Measurements from ENCODE around the gene GNAT2. TPM values are rescaled to one million over a fixed set of nuclear protein-coding genes. Genes with fewer than 3 reads are reported as not detected.

Gene GNAT2
- total RNA-seq, 1 donor from 2014 or later, result not detected

DNA sequence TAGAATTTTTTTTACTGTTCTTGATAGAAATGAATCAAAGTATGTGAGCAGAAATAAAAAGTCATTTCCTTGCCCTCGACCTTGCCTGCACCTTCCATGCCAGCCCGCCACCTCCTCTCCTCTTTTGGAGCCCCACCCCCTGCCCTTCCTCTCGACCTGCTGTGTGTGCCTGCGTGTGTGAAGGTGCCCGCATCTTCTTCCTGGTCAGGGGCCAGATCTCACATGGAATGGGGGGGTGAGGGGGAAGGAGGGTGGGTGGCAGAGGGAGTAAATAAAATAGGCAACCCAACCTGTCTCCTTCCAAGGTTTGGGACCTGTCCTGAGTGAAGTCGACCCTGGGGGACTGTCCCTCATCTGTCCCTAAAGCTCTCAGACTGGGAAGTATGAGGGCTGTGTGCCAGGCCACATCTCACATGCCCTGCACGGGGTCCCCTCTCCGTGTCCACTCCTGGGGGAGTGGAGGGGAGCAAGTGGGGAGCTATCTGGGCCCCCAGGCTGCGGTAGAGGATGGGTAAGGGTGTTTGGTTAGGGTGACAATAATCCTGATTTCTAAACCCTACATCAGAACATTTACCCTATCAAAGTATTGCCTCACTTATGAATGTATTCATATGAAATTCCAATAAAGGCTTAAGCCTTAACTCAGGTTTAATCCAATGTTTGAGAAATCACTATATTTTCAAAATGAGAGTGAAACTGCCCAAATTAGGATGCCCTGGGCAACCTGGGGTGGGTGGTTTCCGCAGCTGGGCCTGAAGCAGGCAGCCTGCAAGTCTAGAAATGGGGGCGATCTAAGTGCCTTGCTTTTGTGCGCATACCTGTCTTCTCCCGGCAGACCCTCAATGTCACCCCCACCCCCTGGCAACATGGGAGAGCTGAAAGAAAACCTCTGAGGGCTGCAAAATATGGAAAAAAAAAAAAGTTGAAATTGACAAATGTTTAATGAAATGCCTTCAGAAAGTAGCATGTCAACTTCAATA is 15.6 kb upstream of the GNAT2 start:
- H3K27ac Mint-ChIP-seq (ENCODE audit: unreplicated experiment), result no peak overlapping the region
- H3K36me3 Mint-ChIP-seq (ENCODE audit: unreplicated experiment), result peaks cover 12% of the 10 kb centered on the region
- no peaks in the 10 kb centered on the region for H3K9me3 Mint-ChIP-seq (ENCODE audit: unreplicated experiment)
- H3K4me1 Mint-ChIP-seq (ENCODE audit: unreplicated experiment), result peaks cover 12% of the 10 kb centered on the region
- H3K4me3 Mint-ChIP-seq (ENCODE audit: unreplicated experiment), result no peak overlapping the region
- no peak for DNase-seq (ENCODE audit: extremely low spot score, unreplicated experiment)
- TF ChIP-seq, protein P1, sequence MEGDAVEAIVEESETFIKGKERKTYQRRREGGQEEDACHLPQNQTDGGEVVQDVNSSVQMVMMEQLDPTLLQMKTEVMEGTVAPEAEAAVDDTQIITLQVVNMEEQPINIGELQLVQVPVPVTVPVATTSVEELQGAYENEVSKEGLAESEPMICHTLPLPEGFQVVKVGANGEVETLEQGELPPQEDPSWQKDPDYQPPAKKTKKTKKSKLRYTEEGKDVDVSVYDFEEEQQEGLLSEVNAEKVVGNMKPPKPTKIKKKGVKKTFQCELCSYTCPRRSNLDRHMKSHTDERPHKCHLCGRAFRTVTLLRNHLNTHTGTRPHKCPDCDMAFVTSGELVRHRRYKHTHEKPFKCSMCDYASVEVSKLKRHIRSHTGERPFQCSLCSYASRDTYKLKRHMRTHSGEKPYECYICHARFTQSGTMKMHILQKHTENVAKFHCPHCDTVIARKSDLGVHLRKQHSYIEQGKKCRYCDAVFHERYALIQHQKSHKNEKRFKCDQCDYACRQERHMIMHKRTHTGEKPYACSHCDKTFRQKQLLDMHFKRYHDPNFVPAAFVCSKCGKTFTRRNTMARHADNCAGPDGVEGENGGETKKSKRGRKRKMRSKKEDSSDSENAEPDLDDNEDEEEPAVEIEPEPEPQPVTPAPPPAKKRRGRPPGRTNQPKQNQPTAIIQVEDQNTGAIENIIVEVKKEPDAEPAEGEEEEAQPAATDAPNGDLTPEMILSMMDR (IDR thresholded peaks at IDR 0.05), result no peak
- no peaks in the 10 kb centered on the region for H3K27me3 Mint-ChIP-seq (ENCODE audit: unreplicated experiment)

DNA sequence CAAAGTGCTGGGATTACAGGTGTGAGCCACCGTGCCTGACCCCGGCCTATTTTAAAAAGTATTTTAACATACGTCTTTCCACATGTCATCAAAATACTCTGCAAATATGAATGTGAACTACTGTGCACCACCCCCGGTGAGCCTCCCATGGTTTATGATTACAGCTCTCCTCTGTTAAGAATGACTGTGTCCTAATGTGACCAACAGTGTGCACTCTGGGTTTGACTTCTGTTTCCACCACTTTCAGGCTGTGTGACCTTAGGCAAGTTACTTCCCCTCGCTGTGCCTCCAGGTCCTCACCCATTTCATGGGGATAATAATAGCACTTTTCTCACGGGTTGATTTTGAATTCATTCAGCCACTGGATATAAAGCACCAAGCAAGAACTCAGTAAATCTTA is 14.9 kb upstream of the GNAT2 start:
- H3K27ac Mint-ChIP-seq (ENCODE audit: unreplicated experiment), result no peak overlapping the region
- TF ChIP-seq, protein P1 (IDR thresholded peaks at IDR 0.05), result no peak
- no peaks in the 10 kb centered on the region for H3K9me3 Mint-ChIP-seq (ENCODE audit: unreplicated experiment)
- peaks cover 18% of the 10 kb centered on the region for H3K36me3 Mint-ChIP-seq (ENCODE audit: unreplicated experiment)
- DNase-seq (ENCODE audit: extremely low spot score, unreplicated experiment), result no peak
- no peak overlapping the region for H3K4me3 Mint-ChIP-seq (ENCODE audit: unreplicated experiment)
- no peaks in the 10 kb centered on the region for H3K27me3 Mint-ChIP-seq (ENCODE audit: unreplicated experiment)
- H3K4me1 Mint-ChIP-seq (ENCODE audit: unreplicated experiment), result peaks cover 12% of the 10 kb centered on the region

DNA sequence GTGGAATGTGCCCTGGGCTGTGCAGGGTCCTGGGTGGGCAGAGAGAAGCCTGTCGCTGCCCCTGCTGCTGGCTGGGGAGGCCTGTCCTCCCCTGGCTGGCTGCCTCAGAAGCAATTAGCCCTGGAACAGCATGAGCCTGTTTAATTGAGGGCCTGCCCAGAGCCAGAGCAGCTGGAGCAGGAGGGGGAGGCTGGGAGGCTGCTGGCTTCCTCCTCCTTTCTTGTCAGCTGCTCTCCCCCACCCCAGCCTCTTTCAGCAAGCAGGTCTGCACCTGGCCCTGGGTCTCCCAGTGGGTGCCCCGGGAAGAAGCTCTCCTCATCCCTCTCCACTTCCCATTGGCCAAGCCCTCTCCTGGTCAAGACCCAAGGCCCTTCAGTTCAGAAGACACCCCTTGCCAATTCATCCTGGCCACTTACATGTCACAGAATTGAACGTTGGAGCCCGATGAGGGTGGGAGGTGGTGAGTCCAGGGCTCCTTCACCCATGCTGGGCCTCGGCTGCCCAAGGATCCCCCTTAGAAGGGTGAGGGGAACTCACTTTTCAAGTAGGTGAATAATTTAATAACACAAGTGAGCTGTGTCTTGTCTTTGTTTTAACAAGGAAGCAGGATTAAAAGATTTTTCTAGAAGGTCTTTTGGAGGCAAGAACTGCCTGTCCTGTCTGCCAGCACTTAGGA is 13.4 kb upstream of the GNAT2 start:
- Mint-ChIP-seq H3K27me3 (ENCODE audit: unreplicated experiment) (no peaks in the 10 kb centered on the region), H3K36me3 (ENCODE audit: unreplicated experiment) (peaks cover 26% of the 10 kb centered on the region), H3K9me3 (ENCODE audit: unreplicated experiment) (no peaks in the 10 kb centered on the region), H3K27ac (ENCODE audit: unreplicated experiment) (no peak overlapping the region), H3K4me3 (ENCODE audit: unreplicated experiment) (no peak overlapping the region), H3K4me1 (ENCODE audit: unreplicated experiment) (peaks cover 12% of the 10 kb centered on the region)
- no peak for DNase-seq (ENCODE audit: extremely low spot score, unreplicated experiment)
- TF ChIP-seq, protein P1 (IDR thresholded peaks at IDR 0.05), result no peak

DNA sequence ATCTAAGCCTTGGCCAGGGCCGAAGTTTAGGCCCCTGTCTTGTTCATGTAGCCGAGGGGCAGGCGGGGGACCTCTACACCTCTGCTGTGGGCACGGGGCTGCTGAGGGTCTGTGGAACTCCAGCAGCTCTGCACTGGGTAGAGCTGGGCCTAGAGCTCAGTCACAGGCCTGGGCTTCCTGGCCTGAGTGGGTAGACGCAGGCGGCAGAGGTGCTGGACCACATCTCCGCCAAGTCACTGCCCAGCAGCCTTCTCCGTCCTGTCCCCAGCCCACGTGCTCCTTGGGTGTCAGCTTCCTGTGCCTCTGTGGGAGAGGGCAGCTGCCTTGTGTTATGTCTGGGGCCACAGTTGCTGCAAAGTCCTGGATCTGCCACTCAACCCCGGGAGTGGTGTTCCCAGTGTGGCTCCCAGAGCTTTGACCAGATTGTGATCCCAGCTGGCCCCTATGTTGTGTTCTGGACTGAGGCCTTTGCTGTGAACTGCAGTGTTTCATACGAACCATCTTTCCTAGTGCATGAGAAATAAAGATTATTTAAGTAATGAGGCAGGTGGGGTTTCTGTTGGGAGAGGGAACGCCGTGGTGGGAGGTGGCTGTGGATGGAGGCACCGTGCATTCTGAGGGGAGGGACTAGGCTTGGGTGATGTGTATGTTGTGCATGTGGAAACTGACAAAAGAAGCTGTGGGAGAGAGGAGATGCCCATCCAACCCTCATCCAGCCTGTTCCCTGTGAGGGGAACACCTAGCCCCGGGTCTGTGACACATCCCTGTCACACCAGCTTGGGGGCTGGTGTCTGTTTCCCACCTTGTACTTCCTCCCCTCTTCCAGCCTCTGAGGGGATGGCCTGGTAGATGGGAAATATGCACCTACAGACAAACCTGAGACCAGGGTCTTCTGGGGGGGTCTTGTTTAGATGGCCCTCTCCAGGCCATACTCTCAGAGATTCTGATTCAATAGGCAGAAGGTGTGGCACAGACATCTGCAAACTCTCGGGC is 12.4 kb upstream of the GNAT2 start:
- H3K9me3 Mint-ChIP-seq (ENCODE audit: unreplicated experiment), result no peaks in the 10 kb centered on the region
- no peak overlapping the region for H3K27ac Mint-ChIP-seq (ENCODE audit: unreplicated experiment)
- TF ChIP-seq, protein P1 (IDR thresholded peaks at IDR 0.05), result no peak
- no peak overlapping the region for H3K4me3 Mint-ChIP-seq (ENCODE audit: unreplicated experiment)
- DNase-seq (ENCODE audit: extremely low spot score, unreplicated experiment), result peak; percentile 77
- H3K4me1 Mint-ChIP-seq (ENCODE audit: unreplicated experiment), result peaks cover 12% of the 10 kb centered on the region
- no peaks in the 10 kb centered on the region for H3K27me3 Mint-ChIP-seq (ENCODE audit: unreplicated experiment)
- peaks cover 31% of the 10 kb centered on the region for H3K36me3 Mint-ChIP-seq (ENCODE audit: unreplicated experiment)
